ENCODE results near the gene EFNA3.

DNA sequence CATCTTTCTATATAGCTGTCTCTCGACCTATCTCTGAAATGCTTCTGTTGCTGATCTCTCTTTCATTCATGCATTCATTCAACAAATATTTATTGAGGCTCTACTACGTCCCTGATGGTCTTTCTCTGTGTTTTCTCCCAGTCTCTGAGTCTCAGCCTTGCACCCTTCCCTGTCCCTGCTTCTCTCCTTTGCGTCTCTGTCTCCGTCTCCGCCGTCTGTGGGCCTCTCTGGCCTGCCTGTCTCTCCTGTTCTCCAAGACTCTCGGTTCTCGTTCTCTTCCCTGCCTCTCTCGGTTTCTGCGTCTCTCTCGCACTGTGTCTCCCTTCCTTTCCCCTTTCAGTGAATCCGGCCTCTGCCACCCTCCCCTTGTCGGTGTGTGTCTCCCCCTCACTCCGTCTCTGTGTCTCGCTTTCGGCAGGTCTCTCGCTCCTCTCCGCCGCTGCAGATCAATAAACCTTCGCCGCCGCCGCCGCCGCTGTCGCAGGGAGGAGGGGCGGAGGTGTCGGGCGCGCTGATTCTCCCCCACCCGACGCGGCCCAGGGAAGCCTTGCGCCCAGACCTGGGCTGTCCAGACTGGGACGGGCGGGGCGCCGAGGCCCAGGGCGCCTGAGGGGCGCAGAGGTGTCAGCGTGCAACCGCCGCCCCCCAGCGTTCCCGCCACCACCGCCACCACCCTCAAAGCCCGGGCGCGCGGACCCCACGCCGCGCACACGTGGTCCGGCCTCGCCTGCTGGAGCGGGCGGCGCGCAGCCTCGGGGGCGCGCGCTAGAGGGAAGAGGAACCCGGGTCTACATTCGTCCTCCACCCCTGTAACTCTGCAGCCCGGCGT lies 3.0 kb downstream of the EFNA3 start:
- TF ChIP-seq, protein P1, sequence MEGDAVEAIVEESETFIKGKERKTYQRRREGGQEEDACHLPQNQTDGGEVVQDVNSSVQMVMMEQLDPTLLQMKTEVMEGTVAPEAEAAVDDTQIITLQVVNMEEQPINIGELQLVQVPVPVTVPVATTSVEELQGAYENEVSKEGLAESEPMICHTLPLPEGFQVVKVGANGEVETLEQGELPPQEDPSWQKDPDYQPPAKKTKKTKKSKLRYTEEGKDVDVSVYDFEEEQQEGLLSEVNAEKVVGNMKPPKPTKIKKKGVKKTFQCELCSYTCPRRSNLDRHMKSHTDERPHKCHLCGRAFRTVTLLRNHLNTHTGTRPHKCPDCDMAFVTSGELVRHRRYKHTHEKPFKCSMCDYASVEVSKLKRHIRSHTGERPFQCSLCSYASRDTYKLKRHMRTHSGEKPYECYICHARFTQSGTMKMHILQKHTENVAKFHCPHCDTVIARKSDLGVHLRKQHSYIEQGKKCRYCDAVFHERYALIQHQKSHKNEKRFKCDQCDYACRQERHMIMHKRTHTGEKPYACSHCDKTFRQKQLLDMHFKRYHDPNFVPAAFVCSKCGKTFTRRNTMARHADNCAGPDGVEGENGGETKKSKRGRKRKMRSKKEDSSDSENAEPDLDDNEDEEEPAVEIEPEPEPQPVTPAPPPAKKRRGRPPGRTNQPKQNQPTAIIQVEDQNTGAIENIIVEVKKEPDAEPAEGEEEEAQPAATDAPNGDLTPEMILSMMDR (IDR thresholded peaks at IDR 0.05), result no peak
- TF ChIP-seq POLR2A (IDR thresholded peaks at IDR 0.05), result no peak
